Keratinocyte (primary cell): ENCODE measurements around the gene CCDC71.

Experiments used
- CTCF ChIP-seq, 3 experiments: IDR thresholded peaks in 1 of 3; conservative IDR thresholded peaks in 1 of 3; optimal IDR thresholded peaks in 1 of 3; 2 replicates in 2 of 3; 3 replicates in 1 of 3; pipeline versions ENCODE3 to v1.5.1; 2011; ENCODE audit warnings: low read length in 3 of 3, mild to moderate bottlenecking in 3 of 3, moderate library complexity in 2 of 3, control low read depth in 1 of 3, inconsistent platforms in 1 of 3; ENCODE audit not compliant: insufficient read depth in 2 of 3; ENCODE audit errors: extremely low read depth in 1 of 3
- EZH2 ChIP-seq: IDR thresholded peaks from one replicate; pipeline ENCODE4 v1.6.1; 2012; ENCODE audit warnings: inconsistent platforms, mild to moderate bottlenecking, low read length, moderate library complexity

DNA sequence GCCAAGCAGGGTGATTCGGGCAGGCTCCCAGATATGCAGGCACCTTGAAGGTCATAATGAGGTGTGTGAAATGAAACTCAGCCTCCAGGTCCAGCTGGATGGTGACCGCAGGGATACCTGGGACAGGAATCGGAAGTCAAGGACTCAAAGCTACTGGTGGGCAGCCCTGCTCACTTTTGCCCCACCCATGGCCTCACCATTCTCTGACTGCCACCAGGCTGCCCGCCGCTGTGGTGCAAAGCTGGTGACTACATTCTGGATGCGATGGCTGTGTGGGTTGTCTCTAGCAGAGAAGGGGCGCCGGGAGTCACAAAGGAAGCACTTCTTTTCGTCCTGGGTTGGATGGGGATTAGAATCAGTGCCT lies 34.1 kb downstream of the CCDC71 start:
- TF ChIP-seq CTCF (optimal IDR thresholded peaks at IDR 0.05 in 1 of 3, IDR thresholded peaks at IDR 0.05 in 1 of 3, conservative IDR thresholded peaks at IDR 0.05 in 1 of 3; ENCODE audit: extremely low read depth in 1 of 3, insufficient read depth in 2 of 3, low read length in 3 of 3): no peak
- TF ChIP-seq EZH2: no peak
